ENCODE results near the gene ANXA3.

GRCh38 chr4:78659665-78660064 is 108.1 kb downstream of the ANXA3 start:
- TF ChIP-seq MAX (CRISPR knock-in tag; IDR thresholded peaks at IDR 0.05): no peak
- no peak for TF ChIP-seq CTCF (IDR thresholded peaks at IDR 0.05)
- TF ChIP-seq NR3C1 (CRISPR knock-in tag; conservative IDR thresholded peaks at IDR 0.05; ENCODE audit: low read depth): no peak
- TF ChIP-seq ZBTB43 (CRISPR knock-in tag; IDR thresholded peaks at IDR 0.05): no peak
- no peak for TF ChIP-seq GRHL2 (CRISPR knock-in tag; IDR thresholded peaks at IDR 0.05; ENCODE audit: insufficient replicate concordance, severe bottlenecking)
- no peak for TF ChIP-seq OVOL2 (CRISPR knock-in tag; IDR thresholded peaks at IDR 0.05; ENCODE audit: borderline replicate concordance)
- no peak for TF ChIP-seq HMGA2 (CRISPR knock-in tag; IDR thresholded peaks at IDR 0.05)
- no peak for TF ChIP-seq CDX4 (CRISPR knock-in tag; IDR thresholded peaks at IDR 0.05; ENCODE audit: borderline replicate concordance)
- TF ChIP-seq PRDM15 (CRISPR knock-in tag; IDR thresholded peaks at IDR 0.05): no peak
- TF ChIP-seq IRF1 (CRISPR knock-in tag; IDR thresholded peaks at IDR 0.05): no peak
- no peak for TF ChIP-seq FOXK1 (CRISPR knock-in tag; IDR thresholded peaks at IDR 0.05)
- TF ChIP-seq ZNF263 (CRISPR knock-in tag; IDR thresholded peaks at IDR 0.05; ENCODE audit: low read depth): no peak
- TF ChIP-seq RELA (CRISPR knock-in tag; IDR thresholded peaks at IDR 0.05; ENCODE audit: borderline replicate concordance): no peak
- no peak for TF ChIP-seq JUN (CRISPR knock-in tag; IDR thresholded peaks at IDR 0.05)
